AG10803 (cell line): Measurements from ENCODE around the gene PHF12.

Source experiments
- DNase-seq: peaks from one replicate; pipeline ENCODE4 v3.0.0; 2010; ENCODE audit warnings: low read depth
- H3K4me3 ChIP-seq: 2 replicates; pipeline ENCODE4 v1.5.1; 2011; ENCODE audit warnings: mild to moderate bottlenecking, low read length, control low read depth
- TF ChIP-seq, protein P1 (sequence below): conservative IDR thresholded peaks from 2 replicates; pipeline ENCODE4 v1.5.1; 2011; ENCODE audit warnings: mild to moderate bottlenecking, low read length, control low read depth, inconsistent platforms

PHF12 gene

DNA sequence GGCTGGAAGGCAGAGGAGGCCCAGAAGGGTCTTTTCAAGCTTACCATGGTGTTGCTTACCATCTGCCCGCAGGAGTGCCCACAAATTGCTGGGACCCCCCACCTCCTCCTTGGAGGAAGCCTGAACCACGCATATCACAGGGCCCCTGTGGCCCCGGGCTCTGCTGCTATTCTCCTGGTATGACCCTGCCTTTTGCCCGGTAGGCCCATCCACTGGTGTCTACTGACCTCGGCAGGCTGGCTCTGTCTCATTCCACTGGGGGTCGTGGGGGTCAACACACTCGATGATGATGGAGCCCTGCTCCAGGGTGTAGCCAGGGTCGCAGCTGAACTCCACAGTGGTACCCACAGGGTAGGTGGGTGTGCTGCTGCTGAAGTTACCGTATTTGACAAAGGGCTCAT lies 8.2 kb upstream of the PHF12 start:
- no peak overlapping the region for H3K4me3 ChIP-seq
- TF ChIP-seq, protein P1, sequence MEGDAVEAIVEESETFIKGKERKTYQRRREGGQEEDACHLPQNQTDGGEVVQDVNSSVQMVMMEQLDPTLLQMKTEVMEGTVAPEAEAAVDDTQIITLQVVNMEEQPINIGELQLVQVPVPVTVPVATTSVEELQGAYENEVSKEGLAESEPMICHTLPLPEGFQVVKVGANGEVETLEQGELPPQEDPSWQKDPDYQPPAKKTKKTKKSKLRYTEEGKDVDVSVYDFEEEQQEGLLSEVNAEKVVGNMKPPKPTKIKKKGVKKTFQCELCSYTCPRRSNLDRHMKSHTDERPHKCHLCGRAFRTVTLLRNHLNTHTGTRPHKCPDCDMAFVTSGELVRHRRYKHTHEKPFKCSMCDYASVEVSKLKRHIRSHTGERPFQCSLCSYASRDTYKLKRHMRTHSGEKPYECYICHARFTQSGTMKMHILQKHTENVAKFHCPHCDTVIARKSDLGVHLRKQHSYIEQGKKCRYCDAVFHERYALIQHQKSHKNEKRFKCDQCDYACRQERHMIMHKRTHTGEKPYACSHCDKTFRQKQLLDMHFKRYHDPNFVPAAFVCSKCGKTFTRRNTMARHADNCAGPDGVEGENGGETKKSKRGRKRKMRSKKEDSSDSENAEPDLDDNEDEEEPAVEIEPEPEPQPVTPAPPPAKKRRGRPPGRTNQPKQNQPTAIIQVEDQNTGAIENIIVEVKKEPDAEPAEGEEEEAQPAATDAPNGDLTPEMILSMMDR = no peak
- no peak for DNase-seq

DNA sequence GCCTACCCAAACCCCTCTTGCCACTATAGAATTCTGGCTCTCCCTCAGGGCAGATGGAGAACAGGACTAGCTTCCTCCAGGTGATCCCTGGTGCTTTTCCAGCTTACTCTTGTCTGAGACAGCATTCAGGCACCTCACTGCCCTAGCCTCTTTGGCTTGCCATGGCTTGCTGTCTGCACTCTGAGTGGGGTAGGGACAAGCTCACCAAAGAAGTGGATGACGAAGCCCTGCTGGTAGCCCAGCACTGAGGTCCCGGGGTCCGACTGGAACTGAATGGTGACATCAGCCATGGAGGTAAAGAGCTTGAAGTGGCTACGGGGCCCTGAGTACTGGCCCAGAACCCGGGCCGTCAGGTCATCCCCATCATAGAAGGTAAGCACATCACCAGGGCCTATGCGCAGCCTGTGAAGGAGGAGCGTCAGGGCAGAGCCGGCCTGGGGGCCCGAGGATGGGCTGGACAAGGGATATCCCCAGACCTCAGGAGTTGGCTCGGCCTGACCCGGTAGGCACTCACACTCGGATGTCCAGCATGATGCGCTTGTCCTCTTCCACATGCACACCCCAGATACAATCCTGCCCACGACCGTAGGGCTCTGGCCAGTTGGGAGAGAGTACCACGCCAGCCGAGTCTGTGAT lies 7.6 kb upstream of the PHF12 start:
- TF ChIP-seq, protein P1 = no peak
- DNase-seq = no peak
- no peak overlapping the region for H3K4me3 ChIP-seq

DNA sequence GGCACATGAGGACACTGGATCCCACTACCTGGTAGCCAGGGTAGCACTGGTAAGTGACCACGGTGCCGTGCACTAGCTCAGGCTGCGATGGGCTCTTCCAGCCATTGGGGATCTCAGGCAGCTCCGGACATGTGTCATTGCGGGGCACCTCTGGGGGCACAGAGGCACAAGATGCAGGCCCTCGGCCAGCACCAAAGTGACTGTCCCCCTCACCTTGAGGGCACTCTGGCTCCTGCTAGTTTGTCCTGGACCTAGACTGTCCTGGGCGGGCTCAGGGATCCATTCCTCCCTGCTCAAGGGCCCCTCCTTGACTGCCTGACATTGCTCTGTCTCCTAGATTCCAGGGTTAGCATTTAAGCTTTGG lies 6.7 kb upstream of the PHF12 start:
- TF ChIP-seq, protein P1 = no peak
- H3K4me3 ChIP-seq = no peak overlapping the region
- DNase-seq = no peak

DNA sequence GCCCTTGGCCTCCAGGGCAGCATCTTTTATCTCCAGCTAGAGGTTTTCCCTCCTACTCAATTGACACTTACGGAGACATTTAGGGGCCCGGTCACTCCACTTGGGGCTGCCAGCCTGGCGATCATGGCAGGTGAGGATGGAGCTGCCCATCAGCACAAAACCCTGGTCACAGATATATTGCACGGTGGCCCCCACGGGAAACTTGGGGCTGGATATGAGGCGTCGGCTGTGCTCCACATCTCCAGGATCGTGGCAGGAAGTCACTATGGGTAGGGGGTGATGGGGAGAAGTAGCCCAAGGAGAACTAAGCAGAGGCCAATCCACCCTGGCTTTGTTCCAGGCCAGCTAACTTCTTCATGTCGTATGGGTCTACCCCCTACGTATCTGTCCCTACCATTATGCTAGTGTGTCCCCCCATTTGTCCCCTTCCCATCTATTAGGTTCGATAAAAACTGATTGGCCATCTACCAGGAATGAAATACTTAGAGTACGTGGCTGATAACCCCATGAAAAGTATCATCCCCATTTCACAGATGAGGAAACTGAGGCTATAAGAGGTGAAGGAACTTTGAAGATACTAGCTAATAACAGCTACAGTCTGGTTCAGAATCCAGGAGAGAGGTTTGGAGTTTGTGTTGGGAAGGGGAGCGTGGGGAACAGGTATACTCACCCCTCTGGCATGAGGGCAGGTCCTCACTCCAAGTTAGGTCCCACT lies 6.1 kb upstream of the PHF12 start:
- TF ChIP-seq, protein P1 = no peak
- no peak overlapping the region for H3K4me3 ChIP-seq
- DNase-seq = no peak

DNA sequence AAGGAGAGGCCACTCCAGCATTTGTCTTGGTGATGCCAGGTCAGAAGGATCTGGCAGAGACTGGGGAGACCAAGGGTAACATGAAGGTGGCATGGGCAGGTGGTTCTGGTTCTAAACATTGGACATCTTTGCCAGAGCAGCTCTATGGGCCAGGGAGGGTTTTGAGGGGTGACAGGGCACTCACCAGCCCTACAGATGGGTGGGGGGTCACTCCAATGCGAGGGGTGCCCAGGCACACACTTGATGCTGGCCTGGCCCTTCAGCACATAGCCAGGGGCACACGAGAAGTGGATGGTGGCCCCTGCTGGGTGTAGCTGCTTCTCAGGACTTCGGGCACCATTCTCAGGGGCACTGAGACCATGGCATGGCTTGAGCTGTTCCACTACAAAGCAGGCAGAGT lies 5.5 kb upstream of the PHF12 start:
- TF ChIP-seq, protein P1 = no peak
- DNase-seq = no peak
- no peak overlapping the region for H3K4me3 ChIP-seq

DNA sequence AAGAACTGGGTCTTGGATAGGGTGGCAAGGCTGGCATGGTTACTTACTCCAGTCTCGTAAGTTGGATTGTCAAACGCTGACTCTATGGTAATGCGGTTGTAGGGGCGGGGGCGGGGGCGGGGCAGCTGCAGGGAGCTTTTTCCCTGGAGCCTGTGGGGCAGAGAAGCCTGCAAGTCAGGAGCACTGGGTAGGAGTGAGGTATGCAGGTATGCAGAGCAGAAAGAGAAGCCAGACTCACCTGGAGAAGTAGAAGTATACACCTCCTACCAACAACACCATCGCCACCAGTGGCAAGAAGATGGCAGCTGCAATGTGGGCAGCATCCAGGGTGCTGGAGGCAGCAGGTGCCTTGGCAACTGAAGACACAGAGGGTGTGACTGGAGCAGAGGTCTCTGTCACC lies 4.8 kb upstream of the PHF12 start:
- no peak overlapping the region for H3K4me3 ChIP-seq
- TF ChIP-seq, protein P1 = no peak
- no peak for DNase-seq

DNA sequence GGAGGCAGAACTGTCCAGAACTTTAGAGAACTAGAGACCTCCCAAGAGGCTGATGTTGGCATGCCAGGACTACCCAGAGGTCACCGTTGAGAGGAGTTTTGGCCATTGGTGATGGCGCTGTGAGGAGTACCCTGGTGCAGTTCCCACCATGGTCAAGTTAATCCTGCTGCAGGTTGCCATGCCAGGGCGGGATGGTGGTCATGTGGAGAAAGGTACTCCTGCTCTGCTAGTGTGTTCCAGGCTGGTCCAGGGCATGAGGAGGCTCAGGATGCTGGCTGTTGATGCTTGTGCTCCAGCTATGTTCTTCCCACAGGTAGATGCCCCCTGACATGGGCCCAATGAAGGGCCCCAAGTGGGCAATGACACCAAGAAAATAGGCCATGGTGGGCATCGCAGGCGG lies 4.1 kb upstream of the PHF12 start:
- TF ChIP-seq, protein P1 = no peak
- H3K4me3 ChIP-seq = no peak overlapping the region
- DNase-seq = no peak
